ENCODE measurements around the gene CEACAM6. TPM values are rescaled to one million over a fixed set of nuclear protein-coding genes. Genes with fewer than 3 reads are reported as not detected.

Gene CEACAM6
- total and polyA plus RNA-seq, 8 donors = 0.68 to 9.0 (median 6.8) TPM

DNA sequence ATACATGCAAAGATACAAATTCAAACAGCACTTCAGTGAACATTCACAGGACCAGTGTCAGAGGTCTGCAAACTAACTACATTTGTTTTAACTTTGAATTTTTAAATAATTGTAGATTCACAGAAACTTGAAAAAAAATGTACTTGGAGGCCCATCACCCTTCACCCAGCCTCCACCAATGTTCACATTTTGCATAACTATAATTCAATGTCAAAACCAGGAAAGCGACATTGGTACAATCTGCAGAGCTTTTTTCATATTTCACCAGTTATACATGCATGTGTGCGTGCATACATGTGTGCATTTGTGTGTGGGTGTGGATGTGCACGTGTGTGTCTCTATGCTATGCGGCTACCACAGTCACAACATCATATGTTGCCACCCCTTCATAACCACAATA lies 60.0 kb downstream of the CEACAM6 start:
- no peak for ATAC-seq
- no peak for TF ChIP-seq CTCF (IDR thresholded peaks at IDR 0.05)
- peaks cover 0 to 6% (median 0%) of the 10 kb centered on the region in 3 donors for H3K4me1 ChIP-seq
- H3K36me3 ChIP-seq = no peaks in the 10 kb centered on the region
- H3K4me3 ChIP-seq = no peak overlapping the region
- WGBS, 2 donors = 62 to 75% methylated on average over 4 of the region's 4 CpGs
- no peaks in the 10 kb centered on the region for H3K9me3 ChIP-seq
- FAIRE-seq = no peak
- no peaks in the 10 kb centered on the region for H3K27me3 ChIP-seq
- DNase-seq = no peak
- intact Hi-C loops (cut with DNase I) = no loop called here
- H3K27ac ChIP-seq = no peak overlapping the region

GRCh38 chr19:41816761-41817160 lies 61.4 kb downstream of the CEACAM6 start:
- FAIRE-seq (no peak), ATAC-seq (peak in 3 of 4 donors; percentile 46 to 76 (median 67)), DNase-seq (no peak)
- Histone ChIP-seq H3K4me3 (no peak overlapping the region), H3K4me1 (peaks cover 0 to 6% (median 0%) of the 10 kb centered on the region in 3 donors), H3K27ac (no peak overlapping the region), H3K27me3 (no peaks in the 10 kb centered on the region), H3K36me3 (no peaks in the 10 kb centered on the region), H3K9me3 (no peaks in the 10 kb centered on the region)
- no peak for TF ChIP-seq CTCF (IDR thresholded peaks at IDR 0.05)
- intact Hi-C loops (cut with DNase I) = no loop called here
- WGBS, 2 donors = 14 to 15% methylated on average over 2 of the region's 2 CpGs

- FAIRE-seq = no peak
- no peaks in the 10 kb centered on the region for H3K9me3 ChIP-seq
- peak in 2 of 6 donors; percentile 27 to 50 for DNase-seq
- peak; percentile 34 to 57 (median 47) for TF ChIP-seq CTCF (IDR thresholded peaks at IDR 0.05)
- 31 to 33% methylated on average over 12 of the region's 12 CpGs for WGBS, 2 donors
- ATAC-seq = peak; percentile 66 to 90 (median 89)
- intact Hi-C loops (cut with DNase I) = no loop called here
- no peak overlapping the region for H3K4me3 ChIP-seq
- no peak overlapping the region for H3K27ac ChIP-seq
- no peaks in the 10 kb centered on the region for H3K27me3 ChIP-seq
- peaks cover 0 to 6% (median 0%) of the 10 kb centered on the region in 3 donors for H3K4me1 ChIP-seq
- H3K36me3 ChIP-seq = no peaks in the 10 kb centered on the region
Measured at GRCh38 chr19:41821003-41821735, 65.8 kb downstream of the CEACAM6 start.

Other genes with a start within 250 kb of the CEACAM6 start
- gene CEACAM21, start 179.4 kb upstream of the CEACAM6 start, total RNA-seq = 1 to 10 TPM in 1 of 6 donors, under 1 TPM in 3, not detected in 2; 0.09 to 1.2 (median 0.53) TPM
- gene CEACAM21, start 179.4 kb upstream of the CEACAM6 start, polyA plus RNA-seq = 1 to 10 TPM in 1 of 2 donors, under 1 TPM in 1; 0.23 to 1.2 TPM
- gene CEACAM4, start 128.5 kb upstream of the CEACAM6 start, total RNA-seq = 1 to 10 TPM in 2 of 6 donors, under 1 TPM in 4; 0.46 to 1.1 (median 0.54) TPM
- 1 to 10 TPM in 1 of 2 donors, under 1 TPM in 1; 0.30 to 1.1 TPM for gene CEACAM4, start 128.5 kb upstream of the CEACAM6 start, polyA plus RNA-seq
- 1 to 10 TPM; 1.5 to 6.4 (median 2.6) TPM for gene CEACAM7, start 67.3 kb upstream of the CEACAM6 start, total RNA-seq
- gene CEACAM7, start 67.3 kb upstream of the CEACAM6 start, polyA plus RNA-seq = 1 to 10 TPM; 1.2 to 3.8 TPM
- gene CEACAM5, start 46.9 kb upstream of the CEACAM6 start, total RNA-seq = 1 to 10 TPM in 1 of 6 donors, under 1 TPM in 2, not detected in 3; 0.12 to 5.8 (median 0.32) TPM
- gene CEACAM5, start 46.9 kb upstream of the CEACAM6 start, polyA plus RNA-seq = under 1 TPM; 0.02 to 0.30 TPM
- gene CEACAM3, start 41.1 kb downstream of the CEACAM6 start, total RNA-seq = under 1 TPM in 2 of 6 donors, not detected in 4; 0.41 to 0.61 TPM
- gene CEACAM3, start 41.1 kb downstream of the CEACAM6 start, polyA plus RNA-seq = not detected
- not detected for gene LYPD4, start 89.2 kb downstream of the CEACAM6 start, total RNA-seq
- not detected for gene LYPD4, start 89.2 kb downstream of the CEACAM6 start, polyA plus RNA-seq
- not detected for gene DMRTC2, start 89.5 kb downstream of the CEACAM6 start, total RNA-seq
- not detected for gene DMRTC2, start 89.5 kb downstream of the CEACAM6 start, polyA plus RNA-seq
- 1,000 to 10,000 TPM in 5 of 6 donors, 100 to 1,000 TPM in 1; 939 to 1,697 (median 1,289) TPM for gene RPS19, start 104.7 kb downstream of the CEACAM6 start, total RNA-seq
- gene RPS19, start 104.7 kb downstream of the CEACAM6 start, polyA plus RNA-seq = 1,000 to 10,000 TPM; 1,099 to 2,267 TPM
- gene CD79A, start 121.7 kb downstream of the CEACAM6 start, total RNA-seq = under 1 TPM in 5 of 6 donors, not detected in 1; 0.16 to 1.00 (median 0.31) TPM
- under 1 TPM; 0.11 to 0.23 TPM for gene CD79A, start 121.7 kb downstream of the CEACAM6 start, polyA plus RNA-seq
- 10 to 100 TPM; 26.3 to 65.6 (median 37.0) TPM for gene ARHGEF1, start 127.7 kb downstream of the CEACAM6 start, total RNA-seq
- gene ARHGEF1, start 127.7 kb downstream of the CEACAM6 start, polyA plus RNA-seq = 100 to 1,000 TPM; 139 to 179 TPM
- gene ERFL, start 172.9 kb downstream of the CEACAM6 start, total RNA-seq = under 1 TPM in 5 of 6 donors, not detected in 1; 0.06 to 0.37 (median 0.14) TPM
- gene ERFL, start 172.9 kb downstream of the CEACAM6 start, polyA plus RNA-seq = under 1 TPM; 0.33 to 0.34 TPM
- 10 to 100 TPM; 49.8 to 79.4 (median 66.8) TPM for gene RABAC1, start 203.8 kb downstream of the CEACAM6 start, total RNA-seq
- 100 to 1,000 TPM; 117 to 134 TPM for gene RABAC1, start 203.8 kb downstream of the CEACAM6 start, polyA plus RNA-seq
- gene ATP1A3, start 238.7 kb downstream of the CEACAM6 start, total RNA-seq = under 1 TPM; 0.09 to 0.44 (median 0.32) TPM
- 1 to 10 TPM in 1 of 2 donors, under 1 TPM in 1; 0.30 to 1.2 TPM for gene ATP1A3, start 238.7 kb downstream of the CEACAM6 start, polyA plus RNA-seq

Measured in pancreas (tissue), 10 donors.